NCI-H2107 treated with DMSO at 0.1 percent for 48 hours (cell line): ENCODE data around the gene KLF16.

Experiments used
- DNase-seq: peaks from one replicate; lab custom pipeline; 2025; ENCODE audit not compliant: unreplicated experiment; lab: John Stamatoyannopoulos, UW

Gene KLF16

DNA sequence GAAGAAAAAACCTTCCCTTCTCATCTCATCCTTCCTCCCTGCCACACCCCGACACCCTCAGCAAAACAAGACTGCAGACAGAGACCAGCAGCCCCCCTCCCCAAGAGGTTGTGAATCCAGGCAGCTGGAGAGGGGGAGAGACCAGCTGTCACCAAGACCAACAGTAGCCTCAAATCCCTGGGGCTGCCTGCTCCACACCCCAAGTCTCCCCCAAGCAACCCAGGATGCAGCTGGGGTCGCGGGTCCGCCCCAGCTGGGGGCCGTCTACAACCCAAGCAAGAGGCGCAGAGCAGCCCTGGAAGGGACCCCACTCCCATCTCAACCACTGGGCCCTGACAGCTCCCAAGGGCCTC lies 7.1 kb downstream of the KLF16 start:
- no peak for DNase-seq

DNA sequence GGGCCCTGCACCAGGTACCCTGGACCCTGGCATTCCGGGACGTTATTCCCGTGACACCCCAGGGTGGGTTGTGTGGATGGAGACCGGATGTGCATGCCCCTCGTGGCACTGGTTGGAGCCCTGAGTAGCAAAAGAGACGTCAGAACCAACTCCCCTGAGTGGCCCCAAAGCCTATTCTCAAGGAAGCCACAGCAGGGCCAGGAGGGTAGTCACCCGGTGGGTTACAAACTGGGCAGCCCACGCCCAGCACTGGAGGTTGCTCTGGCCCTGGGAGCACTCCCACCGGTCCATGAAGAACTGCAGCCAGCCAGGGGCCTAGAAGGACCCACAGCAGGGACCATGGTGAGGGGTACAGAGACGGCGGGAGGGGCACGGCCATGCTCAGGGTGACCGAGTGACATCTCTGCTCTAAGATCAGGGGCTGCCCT lies 7.5 kb downstream of the KLF16 start:
- no peak for DNase-seq

DNA sequence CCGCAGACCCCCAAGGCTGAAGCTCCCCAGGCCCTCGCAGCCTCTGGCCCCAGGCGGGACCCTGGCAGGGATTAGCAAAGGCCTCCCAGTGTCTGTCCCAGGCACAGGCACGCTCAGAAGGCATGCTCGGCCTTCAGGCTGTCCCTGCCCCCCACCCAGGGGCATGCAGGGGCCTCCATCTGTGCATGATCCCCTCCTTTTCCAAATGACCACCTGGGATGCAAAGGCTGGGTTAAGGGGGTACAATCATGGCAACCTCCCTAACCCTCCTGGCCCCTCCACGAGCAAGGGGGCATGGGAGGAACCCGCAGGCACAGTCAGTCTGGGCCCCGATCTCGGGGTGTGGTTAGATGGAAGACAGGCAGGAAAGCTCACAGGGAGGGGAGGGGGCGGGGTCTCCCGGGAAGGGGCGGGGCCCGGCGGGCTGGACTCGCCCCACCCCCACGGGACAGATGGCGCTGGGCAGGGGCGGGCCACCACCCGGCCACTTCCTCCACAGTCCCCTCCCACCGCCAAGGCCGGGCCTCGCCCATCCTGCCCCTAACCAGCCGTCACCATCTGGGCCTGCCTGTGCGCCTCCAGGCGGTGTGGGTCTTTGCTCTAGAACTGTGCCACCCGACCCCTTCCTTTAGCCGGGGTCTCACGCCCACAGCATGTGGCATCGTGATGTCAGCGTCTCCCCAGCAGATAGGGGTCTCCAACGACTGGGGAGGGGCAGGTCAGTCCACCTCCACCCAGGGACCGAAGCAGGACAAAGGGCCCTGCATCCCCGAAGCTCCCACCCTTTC lies 8.1 kb downstream of the KLF16 start:
- DNase-seq: no peak

DNA sequence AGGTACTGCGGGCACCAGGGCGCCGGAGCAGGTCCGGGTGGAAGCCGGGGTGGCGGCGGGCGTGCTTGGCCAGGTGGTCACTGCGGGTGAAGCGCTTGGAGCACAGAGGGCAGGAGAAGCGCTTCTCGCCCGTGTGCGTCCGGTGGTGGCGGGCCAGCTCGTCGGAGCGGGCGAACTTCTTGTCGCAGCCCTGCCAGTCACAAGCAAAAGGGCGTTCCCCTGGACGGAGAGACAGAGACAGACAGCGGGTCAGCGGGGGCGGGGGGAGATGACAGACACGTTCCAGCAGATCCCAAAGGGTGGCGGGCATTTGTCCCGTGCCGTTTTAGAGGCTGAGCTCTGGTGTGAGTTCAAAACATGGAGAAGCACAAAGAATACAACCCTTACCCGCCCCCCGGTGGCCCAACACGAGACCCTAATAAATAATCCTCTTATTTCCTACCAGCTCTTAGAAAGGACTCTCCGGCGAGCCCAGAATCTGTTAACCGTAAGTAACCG lies 8.8 kb downstream of the KLF16 start:
- no peak for DNase-seq

DNA sequence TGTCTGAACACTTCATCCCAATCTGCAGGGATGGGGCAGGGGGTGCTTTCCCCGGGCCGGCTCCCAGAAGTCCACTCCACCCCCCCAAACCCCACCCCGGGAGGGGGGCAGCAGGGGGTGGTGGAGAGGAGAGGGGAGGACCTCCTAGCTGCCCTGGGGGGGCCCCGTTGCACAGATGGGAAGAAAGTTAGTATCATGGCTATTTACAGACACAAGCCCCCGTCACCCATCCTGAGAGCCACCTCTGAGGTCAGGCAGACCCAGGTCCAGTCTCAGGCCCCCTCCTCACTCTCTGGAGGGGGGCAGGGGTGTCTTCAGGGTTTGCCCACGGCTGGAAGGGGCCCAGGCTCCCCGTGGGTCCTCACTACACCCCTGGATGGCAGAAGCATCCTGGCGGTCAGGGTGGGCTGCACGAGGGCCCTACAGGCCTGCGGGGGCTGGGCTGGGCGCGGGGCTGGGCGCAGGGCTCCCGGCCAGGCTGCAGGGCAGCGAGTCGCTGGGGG lies 9.3 kb downstream of the KLF16 start:
- no peak for DNase-seq

DNA sequence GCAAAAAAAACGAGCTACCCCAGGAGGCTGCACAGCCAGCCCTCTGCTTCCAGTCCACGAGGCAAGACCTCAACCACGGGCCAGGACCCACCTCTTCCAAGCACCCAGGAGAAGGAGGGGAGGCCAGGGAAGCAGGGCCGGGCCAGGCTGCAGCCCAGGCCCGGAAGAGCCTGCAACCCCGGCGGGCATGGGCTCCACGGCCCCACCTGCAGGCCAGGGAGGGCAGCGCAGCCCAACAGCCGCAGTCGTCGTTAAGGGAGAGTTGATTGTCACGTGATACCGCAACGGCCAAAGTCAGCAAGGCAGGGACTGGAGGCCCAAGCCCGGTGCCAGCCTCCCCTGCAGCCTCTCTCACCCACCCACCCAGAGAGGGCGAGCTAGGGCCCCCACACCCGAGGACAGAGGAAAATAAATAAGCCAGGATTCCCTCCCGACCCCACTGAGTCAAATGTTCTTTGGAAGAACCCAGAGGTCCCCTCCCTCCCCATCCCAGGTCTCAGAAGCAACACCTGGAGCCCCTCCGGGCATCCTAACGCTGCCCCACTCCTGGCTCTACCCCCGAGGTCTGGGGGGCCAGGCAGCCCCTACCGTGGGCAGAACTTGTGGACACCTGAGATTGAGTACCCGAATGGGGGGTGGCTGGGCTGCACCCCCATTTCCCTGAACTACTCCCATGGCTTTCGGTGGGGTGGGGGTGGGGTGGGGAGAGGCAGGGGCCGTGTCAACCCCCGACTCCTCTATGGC lies 9.9 kb downstream of the KLF16 start:
- peak; percentile 39 for DNase-seq

DNA sequence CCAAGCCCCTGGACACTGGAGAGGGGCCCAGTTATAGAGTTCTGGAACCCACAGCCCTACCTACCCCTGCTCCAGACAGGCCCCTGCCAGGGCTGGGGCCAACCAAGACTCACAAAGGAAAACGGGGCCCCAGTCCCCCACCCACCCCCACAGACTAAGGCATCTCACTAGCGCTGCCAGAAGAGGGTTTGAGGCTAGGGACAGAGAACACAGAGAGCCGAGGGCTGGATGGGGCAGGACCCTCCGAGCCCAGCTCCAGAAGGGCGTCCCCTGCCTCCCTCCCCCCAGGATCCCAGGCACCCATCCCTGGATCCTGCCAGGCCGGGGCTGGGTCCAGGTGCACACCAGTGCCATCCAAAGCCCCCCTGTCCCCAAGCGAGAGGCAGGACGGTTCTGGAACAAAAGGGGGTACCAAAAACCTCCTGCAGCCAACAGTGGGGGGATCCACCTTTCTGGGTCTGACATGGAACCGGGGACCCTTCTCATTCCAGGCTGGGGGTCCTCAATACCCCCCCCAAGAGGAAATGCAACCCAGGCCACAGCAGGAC lies 10.7 kb downstream of the KLF16 start:
- no peak for DNase-seq

DNA sequence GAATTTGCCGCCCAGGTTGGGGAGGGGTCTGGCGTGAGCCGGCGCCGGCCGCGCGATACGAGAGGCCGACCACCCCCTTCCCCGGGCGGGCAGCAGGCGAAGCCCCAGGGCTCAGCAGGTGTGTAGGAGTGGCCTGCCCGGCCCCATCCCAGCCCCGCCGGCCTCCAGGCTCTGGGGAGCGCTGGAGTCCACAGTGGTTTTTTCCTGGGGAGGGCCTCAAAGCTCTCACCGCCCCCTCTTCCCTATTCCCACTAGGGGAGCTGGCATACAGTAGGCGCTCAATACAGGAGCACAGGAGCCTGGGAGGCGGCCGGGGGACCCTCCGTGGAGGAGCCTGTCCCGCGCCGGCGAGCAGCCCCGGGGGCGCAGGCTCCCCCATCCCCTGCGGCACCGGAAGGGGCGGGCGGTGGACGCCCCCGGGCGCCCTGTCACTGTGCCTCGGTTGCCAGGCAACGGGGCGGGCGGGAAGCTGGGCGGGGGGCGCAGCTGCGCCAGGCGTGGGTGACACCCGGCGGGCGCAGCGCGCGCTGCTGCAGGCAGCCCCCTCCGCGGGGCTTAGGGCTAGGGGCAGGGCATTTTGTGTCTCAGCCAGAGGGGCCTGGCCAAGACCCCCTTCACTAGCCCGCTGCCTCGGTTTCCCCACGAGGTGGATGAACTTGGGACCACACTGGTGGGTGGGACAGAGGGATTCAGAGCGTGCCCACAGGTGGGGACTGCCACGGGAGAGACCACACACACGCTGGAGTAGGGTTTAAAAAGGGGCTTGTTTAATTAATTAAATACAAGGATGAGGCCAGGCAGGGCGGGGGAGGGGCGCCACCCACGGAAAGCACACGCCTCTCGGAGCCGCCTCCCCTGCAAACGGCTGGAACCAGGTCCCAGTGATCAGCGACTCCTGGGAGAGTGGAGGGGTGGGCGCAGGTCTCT lies 11.5 kb downstream of the KLF16 start:
- DNase-seq: no peak

DNA sequence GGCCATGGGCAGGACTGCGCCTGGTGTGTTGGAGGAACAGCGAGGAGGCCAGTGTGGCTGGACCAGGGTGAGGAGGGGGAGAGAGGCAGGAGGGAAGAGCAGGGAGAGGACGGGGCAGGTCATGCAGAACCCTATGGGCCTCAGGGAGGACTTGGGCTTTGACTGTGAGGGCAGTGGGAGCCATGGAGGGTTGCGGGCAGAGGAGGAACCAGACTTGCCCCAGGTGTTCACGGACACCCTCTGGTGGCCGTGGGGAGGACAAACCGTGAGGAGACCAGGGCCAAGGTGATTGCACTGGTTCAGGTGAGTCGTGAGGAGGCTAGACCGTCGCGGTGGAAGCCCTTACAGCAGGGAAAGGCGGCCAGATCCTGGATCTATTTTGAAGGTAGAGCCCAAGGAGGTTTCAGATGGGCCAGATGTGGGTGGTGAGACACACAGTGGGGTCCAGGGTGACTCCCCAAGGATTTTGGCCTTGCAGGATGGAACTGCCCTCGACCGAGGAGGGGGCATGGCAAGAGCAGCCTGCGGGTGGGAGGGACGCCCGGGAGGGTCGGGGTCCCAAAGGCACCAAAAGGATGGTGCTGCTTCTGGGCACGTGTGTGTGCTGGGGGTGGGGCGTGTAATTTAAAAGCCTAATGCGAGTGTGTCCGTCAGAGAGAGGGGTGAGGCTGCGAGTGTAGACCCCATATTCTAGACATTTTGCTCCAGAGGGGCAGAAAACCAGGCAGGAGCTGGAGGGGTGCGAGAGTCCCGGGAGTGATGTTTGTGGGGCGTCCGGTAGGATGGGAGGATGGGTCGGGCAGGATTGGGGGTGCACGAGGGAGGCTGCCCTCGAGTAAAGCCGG lies 12.3 kb downstream of the KLF16 start:
- DNase-seq: no peak

DNA sequence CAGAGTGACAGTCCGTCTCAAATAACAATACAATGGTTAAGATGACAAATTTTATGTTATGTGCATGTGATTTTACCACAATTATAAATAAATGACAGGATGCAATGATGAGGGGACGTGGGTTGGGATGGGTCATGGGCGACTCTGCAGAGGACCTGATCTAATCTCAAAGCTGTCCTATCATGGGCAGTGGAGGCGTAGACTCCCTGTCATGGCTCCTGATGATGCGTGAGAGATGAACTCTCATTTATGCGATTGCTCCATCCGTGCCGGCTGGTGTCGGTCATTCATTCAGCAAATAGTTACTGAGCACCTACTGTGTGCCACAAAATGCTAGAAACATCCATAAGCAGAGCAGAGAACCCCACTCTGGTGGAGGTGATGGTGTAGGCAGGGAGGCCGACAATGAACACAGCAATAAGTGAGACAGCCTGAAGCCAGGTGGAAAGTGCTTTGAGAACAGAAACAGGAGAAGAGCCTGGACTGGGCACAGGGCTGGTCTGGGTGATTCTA lies 13.4 kb downstream of the KLF16 start:
- DNase-seq: no peak

DNA sequence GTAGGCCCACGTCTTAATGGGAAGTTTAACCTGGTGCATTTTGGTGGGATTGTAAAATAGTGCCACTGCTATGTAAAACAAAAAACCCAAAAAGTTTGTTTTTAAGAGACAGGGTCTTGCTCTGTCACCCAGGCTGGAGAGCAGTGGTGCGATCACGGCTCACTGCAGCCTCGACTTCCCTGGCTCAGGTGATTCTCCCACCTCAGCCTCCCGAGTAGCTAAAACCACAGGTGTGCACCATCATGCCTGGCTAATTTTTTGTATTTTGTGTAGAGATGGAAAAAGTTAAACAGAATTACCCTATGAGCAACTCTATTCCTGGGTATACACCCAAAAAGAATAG lies 14.3 kb downstream of the KLF16 start:
- no peak for DNase-seq

DNA sequence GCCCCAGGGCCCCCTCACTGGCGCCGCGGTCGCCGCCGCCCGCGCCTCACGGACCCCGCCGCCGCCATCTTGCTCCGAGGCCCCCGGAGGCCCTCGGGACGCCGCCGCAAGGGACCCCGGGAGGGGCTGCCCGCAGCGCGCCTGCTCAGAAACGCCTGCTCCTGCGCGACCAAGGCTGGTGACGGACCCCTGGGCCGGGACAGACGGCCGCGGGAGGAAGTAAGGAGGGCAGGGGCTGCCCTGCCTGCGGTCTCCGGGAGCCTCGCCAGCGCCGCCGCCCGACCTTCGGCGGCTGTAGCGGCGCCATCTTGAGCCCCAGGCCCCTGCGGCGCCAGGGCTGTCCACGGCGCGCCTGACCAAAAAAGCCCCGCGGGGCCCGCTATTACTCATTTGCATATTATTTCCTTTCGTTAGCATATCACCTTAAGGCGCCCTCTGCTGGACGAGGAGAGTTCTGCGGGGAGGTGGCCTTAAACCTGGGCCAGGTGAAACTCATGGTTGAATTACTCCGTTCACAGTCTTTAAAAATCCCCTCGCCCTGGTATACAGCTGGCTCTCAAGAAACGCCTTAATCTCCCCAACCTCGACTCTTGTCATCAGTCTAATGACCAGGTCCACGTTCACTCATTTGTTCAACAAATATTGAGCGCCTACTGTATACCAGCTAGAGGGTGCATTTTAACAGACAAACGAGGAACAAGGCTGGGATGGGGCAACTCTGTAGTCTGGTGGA lies 14.8 kb downstream of the KLF16 start, which contains the start of gene REXO1:
Gene REXO1 (minus strand): TSS at position 85 of the 733 bp plus-strand sequence. CDS start 125 bp downstream, outside the sequence.
- peak; percentile 75 for DNase-seq

DNA sequence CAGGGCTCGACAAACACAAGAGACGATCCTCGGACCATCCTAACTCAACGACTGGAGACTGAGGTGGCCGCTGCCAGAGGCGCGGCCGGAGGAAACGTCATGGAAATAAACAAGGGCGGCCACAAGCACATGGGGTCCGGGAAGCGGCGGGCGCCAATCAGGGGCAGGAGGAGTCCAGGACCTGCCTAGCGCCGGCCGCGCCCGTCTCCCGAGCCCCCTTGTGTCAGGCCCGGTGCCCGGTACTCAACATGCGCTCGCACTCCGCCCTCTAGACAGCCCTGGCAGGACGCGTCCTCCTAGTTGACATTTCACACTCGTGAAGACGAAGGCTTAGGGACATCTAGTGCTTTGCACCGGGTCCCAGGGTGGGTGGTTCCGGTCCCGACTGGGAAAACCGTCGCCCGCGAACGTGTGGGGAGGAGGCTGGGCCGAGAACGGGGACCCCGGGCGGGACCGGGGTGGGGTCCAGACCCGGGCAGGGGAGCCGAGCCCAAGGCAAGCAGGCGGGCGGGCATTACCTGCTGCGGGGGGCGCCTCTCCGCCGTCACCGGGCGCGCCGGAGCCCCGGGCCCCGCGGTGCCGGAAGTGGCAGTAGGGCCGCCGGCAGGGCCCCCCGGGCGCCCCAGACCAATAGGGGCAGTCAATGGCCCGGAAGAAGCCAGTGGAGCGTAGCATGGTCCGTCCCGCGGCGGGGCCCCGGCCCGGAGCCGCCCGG lies 15.5 kb downstream of the KLF16 start:
- no peak for DNase-seq

DNA sequence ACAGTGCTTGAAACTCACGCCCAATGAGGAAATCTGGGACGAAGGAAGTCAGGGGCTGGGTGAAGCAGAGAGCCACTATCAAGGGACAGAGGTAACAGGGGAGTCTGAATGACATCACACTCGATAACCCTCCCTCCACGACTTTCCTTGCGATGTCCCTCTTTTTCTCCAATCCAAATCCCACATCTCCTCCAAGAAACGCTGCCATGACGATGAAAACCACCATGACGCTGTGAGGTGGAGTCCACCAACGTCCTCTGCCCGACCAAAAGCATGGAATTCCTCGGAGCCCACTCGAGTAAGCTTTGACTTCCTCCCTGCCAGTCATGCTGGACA lies 16.1 kb downstream of the KLF16 start:
- no peak for DNase-seq

DNA sequence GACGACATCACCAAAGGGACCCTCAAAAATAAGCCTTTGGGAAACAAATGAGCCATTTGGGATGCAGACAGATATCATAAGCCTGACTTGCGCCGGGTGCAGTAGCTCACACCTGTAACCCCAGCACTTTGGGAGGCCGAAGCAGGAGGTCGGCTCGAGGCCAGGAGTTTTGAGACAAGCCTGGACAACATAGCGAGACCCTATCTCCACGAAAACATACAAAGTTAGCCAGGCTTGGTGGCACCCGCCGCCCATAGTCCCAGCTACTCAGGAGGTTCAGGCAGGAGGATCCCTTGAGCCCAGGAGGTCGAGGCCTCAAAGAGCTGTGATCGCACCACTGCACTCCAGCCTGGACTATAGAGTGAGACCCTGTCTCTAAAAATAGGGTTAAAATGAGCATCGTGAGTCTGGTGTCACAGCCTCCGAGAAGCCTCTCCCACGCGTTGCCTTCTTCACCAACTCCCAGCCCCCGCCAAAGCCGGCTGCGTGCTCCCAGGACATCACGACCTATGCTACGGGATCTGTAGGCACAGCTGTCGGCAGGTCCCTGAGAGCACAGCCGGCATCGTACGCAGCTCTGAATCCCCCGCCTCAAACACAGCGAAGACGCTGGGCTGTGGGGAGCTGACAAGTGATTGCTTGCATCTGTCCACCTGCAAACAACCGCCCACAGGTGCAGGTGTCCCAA lies 16.7 kb downstream of the KLF16 start:
- DNase-seq: no peak

DNA sequence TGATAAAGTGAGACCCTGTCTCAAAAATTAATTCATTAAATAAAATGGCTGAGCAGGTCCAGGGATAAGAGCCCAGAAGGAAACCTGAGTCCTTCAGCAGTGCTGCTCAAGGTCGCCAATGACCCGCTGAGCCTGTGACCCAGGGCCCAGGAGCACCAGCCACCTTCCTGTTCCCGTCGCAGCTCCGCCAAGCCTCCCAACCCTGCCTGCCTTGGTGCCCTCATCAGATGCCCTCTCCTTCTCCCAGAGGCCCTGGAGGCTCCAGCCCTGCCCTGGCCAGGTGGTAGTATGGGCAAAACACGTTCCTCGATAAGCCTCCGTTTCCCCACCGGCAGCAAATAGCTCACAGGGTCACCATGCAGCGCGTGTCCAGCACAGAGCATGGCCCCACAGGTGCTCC lies 17.7 kb downstream of the KLF16 start:
- DNase-seq: no peak

DNA sequence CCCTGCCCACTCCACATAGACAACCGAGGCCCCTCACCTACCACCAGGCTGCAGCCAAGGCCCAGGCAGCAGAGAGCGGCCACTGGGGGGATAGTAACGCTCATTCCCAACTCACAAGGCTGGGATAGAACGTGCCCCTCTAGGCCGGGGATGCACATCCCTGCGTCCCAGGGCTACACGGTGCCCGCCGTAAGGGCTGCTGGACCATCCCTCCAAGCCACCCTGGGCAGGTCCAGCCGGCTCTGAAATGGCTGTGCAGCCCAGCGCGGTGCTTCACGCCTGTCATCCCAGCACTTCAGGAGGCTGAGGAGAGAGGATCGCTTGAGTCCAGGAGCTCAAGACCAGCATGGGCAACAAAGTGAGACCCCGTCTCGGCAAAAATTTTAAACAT lies 18.3 kb downstream of the KLF16 start:
- DNase-seq: no peak

DNA sequence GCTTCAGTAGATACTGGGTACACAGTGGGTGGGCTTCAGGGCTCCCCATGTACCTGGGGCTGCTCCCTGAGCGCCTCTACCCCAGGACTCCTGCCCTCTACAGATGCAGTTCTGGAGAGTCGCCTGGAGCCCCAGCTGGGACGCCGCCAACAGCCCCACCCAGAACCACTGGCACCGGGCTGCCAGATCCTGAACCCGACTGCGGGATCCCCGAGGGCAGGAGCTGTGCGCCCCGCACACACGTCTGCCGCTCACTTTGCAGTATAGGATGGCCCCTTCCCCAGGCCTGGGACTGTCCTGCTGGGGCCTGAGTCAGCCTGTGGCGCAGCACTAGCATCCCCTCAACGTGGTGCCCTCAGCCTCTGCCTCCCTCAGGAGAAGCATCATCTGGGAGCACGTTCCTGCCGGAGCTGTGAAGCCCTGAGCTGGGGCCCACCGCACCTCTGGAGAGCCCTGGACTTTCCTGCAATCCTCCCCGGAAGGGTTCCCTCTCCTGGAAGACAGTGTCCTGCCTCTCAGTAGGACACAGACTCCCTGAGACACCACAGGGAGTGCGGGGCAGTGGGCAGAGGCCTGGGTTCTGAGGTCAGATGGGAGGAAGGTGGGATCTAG lies 18.8 kb downstream of the KLF16 start:
- DNase-seq: no peak
